GM23338 (cell line): ENCODE data around the gene HBS1L. TPM values are rescaled to one million over a fixed set of nuclear protein-coding genes. Genes with fewer than 3 reads are reported as not detected.

ENCODE experiments used
- ATAC-seq: fragments of 200-7000 bp; cut with Tn5 transposase; 3 replicates; pipeline ENCODE4 v1.9.1; 2020
- DNase-seq: peaks from one replicate; pipeline ENCODE4 v3.0.0-alpha.2; 2015; ENCODE audit warnings: low spot score
- H2AFZ ChIP-seq: fragments of 200-600 bp; sonication (generic); 2 replicates; pipeline ENCODE4 v1.8.0; 2016; ENCODE audit warnings: antibody characterized with exemption, mild to moderate bottlenecking, moderate library complexity
- H3F3A ChIP-seq: fragments of 200-600 bp; sonication (generic); replicated peaks from 2 replicates; pipeline ENCODE4 v1.8.0; 2017; ENCODE audit warnings: antibody characterized with exemption, mixed run types, low read depth
- H3K27ac ChIP-seq: fragments of 200-600 bp; sonication (generic); 2 replicates; pipeline ENCODE4 v1.6.1; 2016; ENCODE audit warnings: low read depth
- H3K27me3 ChIP-seq: fragments of 200-600 bp; sonication (generic); 2 replicates; pipeline ENCODE4 v1.8.0; 2016; ENCODE audit warnings: mild to moderate bottlenecking, mixed run types, moderate library complexity; ENCODE audit not compliant: insufficient read depth
- H3K36me3 ChIP-seq: fragments of 200-600 bp; sonication (generic); 2 replicates; pipeline ENCODE4 v1.8.0; 2016; ENCODE audit warnings: mild to moderate bottlenecking; ENCODE audit not compliant: insufficient read depth
- H3K4me1 ChIP-seq: fragments of 200-600 bp; sonication (generic); 2 replicates; pipeline ENCODE4 v1.8.0; 2016; ENCODE audit warnings: mild to moderate bottlenecking, moderate library complexity; ENCODE audit not compliant: insufficient read depth
- H3K4me2 ChIP-seq: fragments of 200-600 bp; sonication (generic); 2 replicates; pipeline ENCODE4 v1.7.1; 2017; ENCODE audit warnings: mixed run types
- H3K4me3 ChIP-seq: fragments of 200-600 bp; sonication (generic); 2 replicates; pipeline ENCODE4 v1.6.1; 2016; ENCODE audit warnings: mixed run types
- H3K79me2 ChIP-seq: fragments of 200-600 bp; sonication (generic); replicated peaks from 2 replicates; pipeline ENCODE4 v1.8.0; 2017; ENCODE audit warnings: mild to moderate bottlenecking; ENCODE audit not compliant: insufficient read depth
- H3K9me2 ChIP-seq: fragments of 200-600 bp; sonication (generic); 2 replicates; pipeline ENCODE4 v1.8.0; 2017; ENCODE audit not compliant: insufficient read depth
- H4K20me1 ChIP-seq: fragments of 200-600 bp; sonication (generic); replicated peaks from 2 replicates; pipeline ENCODE4 v1.8.0; 2017; ENCODE audit warnings: mild to moderate bottlenecking; ENCODE audit not compliant: insufficient read depth
- H3K27ac Mint-ChIP-seq: 2 replicates; pipeline ENCODE4 v1.8.0; 2020; ENCODE audit warnings: inconsistent platforms, mild to moderate bottlenecking, moderate library complexity, mixed read lengths
- H3K27me3 Mint-ChIP-seq: 3 replicates; pipeline ENCODE4 v1.8.0; 2022; ENCODE audit warnings: low read depth, mild to moderate bottlenecking, moderate library complexity, mixed read lengths, inconsistent platforms; ENCODE audit not compliant: insufficient read depth, poor library complexity
- H3K36me3 Mint-ChIP-seq: 3 replicates; pipeline ENCODE4 v1.8.0; 2021; ENCODE audit warnings: low read depth, mild to moderate bottlenecking, inconsistent platforms, moderate library complexity, mixed read lengths
- H3K4me1 Mint-ChIP-seq: 3 replicates; pipeline ENCODE4 v1.8.0; 2020; ENCODE audit warnings: mild to moderate bottlenecking, inconsistent platforms, mixed read lengths
- H3K4me3 Mint-ChIP-seq: 3 replicates; pipeline ENCODE4 v1.8.0; 2021; ENCODE audit warnings: moderate library complexity, mild to moderate bottlenecking, inconsistent platforms, mixed read lengths
- H3K9me3 Mint-ChIP-seq: 3 replicates; pipeline ENCODE4 v1.8.0; 2020; ENCODE audit warnings: moderate library complexity, mild to moderate bottlenecking, inconsistent platforms, mixed read lengths
- CREB1 ChIP-seq: fragments of 250-450 bp; sonication (Bioruptor Pico); IDR thresholded peaks from 2 replicates; pipeline ENCODE4 v1.5.0; 2020; ENCODE audit warnings: low read depth, mild to moderate bottlenecking, moderate library complexity
- EZH2 ChIP-seq: fragments of 200-600 bp; sonication (generic); IDR thresholded peaks from one replicate; pipeline ENCODE4 v1.8.0; 2017; ENCODE audit warnings: antibody characterized with exemption, mild to moderate bottlenecking, low read depth; ENCODE audit not compliant: unreplicated experiment
- EZH2phosphoT487 ChIP-seq: fragments of 200-600 bp; sonication (generic); IDR thresholded peaks from one replicate; pipeline ENCODE4 v1.8.1; 2018; ENCODE audit warnings: antibody characterized with exemption; ENCODE audit not compliant: unreplicated experiment
- JUNB ChIP-seq: IDR thresholded peaks from one replicate; pipeline ENCODE4 v1.6.1; 2016; ENCODE audit warnings: antibody characterized with exemption; ENCODE audit not compliant: unreplicated experiment
- NANOG ChIP-seq: IDR thresholded peaks from 2 replicates; pipeline ENCODE4 v1.6.1; 2016; ENCODE audit warnings: antibody characterized with exemption, borderline replicate concordance
- POLR2AphosphoS5 ChIP-seq: IDR thresholded peaks from 2 replicates; pipeline ENCODE4 v1.6.1; 2016; ENCODE audit warnings: antibody characterized with exemption, low read depth
- REST ChIP-seq: IDR thresholded peaks from one replicate; pipeline ENCODE4 v1.6.1; 2018; ENCODE audit warnings: antibody characterized with exemption; ENCODE audit not compliant: unreplicated experiment
- STAT1 ChIP-seq: IDR thresholded peaks from one replicate; pipeline ENCODE4 v1.6.1; 2016; ENCODE audit warnings: antibody characterized with exemption; ENCODE audit not compliant: unreplicated experiment
- ZNF114 ChIP-seq: fragments of 250-450 bp; sonication (Bioruptor Pico); IDR thresholded peaks from 2 replicates; pipeline ENCODE4 v1.5.0; 2020; ENCODE audit warnings: mild to moderate bottlenecking, moderate library complexity
- ZNF331 ChIP-seq: fragments of 250-450 bp; sonication (Bioruptor Pico); IDR thresholded peaks from 2 replicates; pipeline ENCODE4 v1.5.0; 2020; ENCODE audit warnings: low read depth, mild to moderate bottlenecking, moderate library complexity
- ZNF462 ChIP-seq: fragments of 250-450 bp; sonication (Bioruptor Pico); IDR thresholded peaks from 2 replicates; pipeline ENCODE4 v1.5.0; 2020; ENCODE audit warnings: mild to moderate bottlenecking, moderate library complexity
- polyA plus RNA-seq: library from polyadenylated mRNA; unstranded; fragments of >200 nt; fragmentation: Nextera tagmentation; extraction: Ambion mirVana; gene quantifications from 2 replicates; pipeline ENCODE4 v1.2.1, GENCODE V29; 2016
- total RNA-seq: library from RNA; depleted of rRNA; stranded (reverse); fragments of >200 nt; shearing (Covaris generic); gene quantifications from 2 replicates; pipeline ENCODE4 v1.2.3, GENCODE V29; 2014
- TF ChIP-seq, protein P1 (sequence below): IDR thresholded peaks from 2 replicates; pipeline ENCODE4 v1.6.1; 2016; ENCODE audit warnings: antibody characterized with exemption
- TF ChIP-seq, protein P2 (sequence below), 2 experiments: fragments of 200-600 bp in 1 of 2; sonication (generic) in 1 of 2; conservative IDR thresholded peaks; 2 replicates each; pipeline versions ENCODE4 v1.5.1 to v1.6.1; 2016 to 2017; ENCODE audit warnings: antibody characterized with exemption in 2 of 2, low read depth in 2 of 2, mild to moderate bottlenecking in 2 of 2, moderate library complexity in 1 of 2

HBS1L gene
- total and polyA plus RNA-seq, 2 experiments from 2014 or later, result 59.9 to 94.1 TPM

GRCh38 chr6:135094403-135094821 is 39.8 kb upstream of the HBS1L start:
- H3K27me3 Mint-ChIP-seq, result no peaks in the 10 kb centered on the region

More at GRCh38 chr6:135094403-135094821, 39.8 kb upstream of the HBS1L start:
- Mint-ChIP-seq H3K27ac (no peak overlapping the region), H3K4me3 (no peak overlapping the region), H3K9me3 (no peaks in the 10 kb centered on the region), H3K36me3 (no peaks in the 10 kb centered on the region), H3K4me1 (no peaks in the 10 kb centered on the region)
- DNase-seq (no peak), ATAC-seq (no peak)
- no peak overlapping the region for H3K27ac ChIP-seq
- H3K9me2 ChIP-seq, result no peaks in the 10 kb centered on the region
- H4K20me1 ChIP-seq, result no peaks in the 10 kb centered on the region
- no peaks in the 10 kb centered on the region for H3F3A ChIP-seq
- no peaks in the 10 kb centered on the region for H3K79me2 ChIP-seq
- no peak overlapping the region for H3K4me2 ChIP-seq
- H3K4me1 ChIP-seq, result no peaks in the 10 kb centered on the region
- no peak overlapping the region for H2AFZ ChIP-seq
- H3K27me3 ChIP-seq, result no peaks in the 10 kb centered on the region
- H3K4me3 ChIP-seq, result no peak overlapping the region
- TF ChIP-seq POLR2AphosphoS5, result no peak
- TF ChIP-seq NANOG, result no peak
- no peak for TF ChIP-seq ZNF331 (CRISPR knock-in tag)
- TF ChIP-seq ZNF462 (CRISPR knock-in tag), result no peak
- no peak for TF ChIP-seq ZNF114 (CRISPR knock-in tag)
- TF ChIP-seq, protein P1, sequence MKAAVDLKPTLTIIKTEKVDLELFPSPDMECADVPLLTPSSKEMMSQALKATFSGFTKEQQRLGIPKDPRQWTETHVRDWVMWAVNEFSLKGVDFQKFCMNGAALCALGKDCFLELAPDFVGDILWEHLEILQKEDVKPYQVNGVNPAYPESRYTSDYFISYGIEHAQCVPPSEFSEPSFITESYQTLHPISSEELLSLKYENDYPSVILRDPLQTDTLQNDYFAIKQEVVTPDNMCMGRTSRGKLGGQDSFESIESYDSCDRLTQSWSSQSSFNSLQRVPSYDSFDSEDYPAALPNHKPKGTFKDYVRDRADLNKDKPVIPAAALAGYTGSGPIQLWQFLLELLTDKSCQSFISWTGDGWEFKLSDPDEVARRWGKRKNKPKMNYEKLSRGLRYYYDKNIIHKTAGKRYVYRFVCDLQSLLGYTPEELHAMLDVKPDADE, result no peak
- TF ChIP-seq EZH2, result no peak
- TF ChIP-seq, protein P2, sequence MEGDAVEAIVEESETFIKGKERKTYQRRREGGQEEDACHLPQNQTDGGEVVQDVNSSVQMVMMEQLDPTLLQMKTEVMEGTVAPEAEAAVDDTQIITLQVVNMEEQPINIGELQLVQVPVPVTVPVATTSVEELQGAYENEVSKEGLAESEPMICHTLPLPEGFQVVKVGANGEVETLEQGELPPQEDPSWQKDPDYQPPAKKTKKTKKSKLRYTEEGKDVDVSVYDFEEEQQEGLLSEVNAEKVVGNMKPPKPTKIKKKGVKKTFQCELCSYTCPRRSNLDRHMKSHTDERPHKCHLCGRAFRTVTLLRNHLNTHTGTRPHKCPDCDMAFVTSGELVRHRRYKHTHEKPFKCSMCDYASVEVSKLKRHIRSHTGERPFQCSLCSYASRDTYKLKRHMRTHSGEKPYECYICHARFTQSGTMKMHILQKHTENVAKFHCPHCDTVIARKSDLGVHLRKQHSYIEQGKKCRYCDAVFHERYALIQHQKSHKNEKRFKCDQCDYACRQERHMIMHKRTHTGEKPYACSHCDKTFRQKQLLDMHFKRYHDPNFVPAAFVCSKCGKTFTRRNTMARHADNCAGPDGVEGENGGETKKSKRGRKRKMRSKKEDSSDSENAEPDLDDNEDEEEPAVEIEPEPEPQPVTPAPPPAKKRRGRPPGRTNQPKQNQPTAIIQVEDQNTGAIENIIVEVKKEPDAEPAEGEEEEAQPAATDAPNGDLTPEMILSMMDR (conservative IDR thresholded peaks at IDR 0.05; ENCODE audit: low read depth in 2 of 2), result no peak
- no peak for TF ChIP-seq REST
- no peak for TF ChIP-seq STAT1
- TF ChIP-seq CREB1 (CRISPR knock-in tag), result no peak
- TF ChIP-seq EZH2phosphoT487, result no peak
- no peak for TF ChIP-seq JUNB
- no peaks in the 10 kb centered on the region for H3K36me3 ChIP-seq
